Posterior vena cava (tissue), 2 donors: ENCODE results near the gene TMEM150C. TPM values are rescaled to one million over a fixed set of nuclear protein-coding genes. Genes with fewer than 3 reads are reported as not detected.

Source experiments
- DNase-seq: peaks from one replicate; pipeline ENCODE4 v3.0.0-alpha.2; 2020; ENCODE audit warnings: low spot score
- intact Hi-C, 2 donors: fragments of 100-400 bp; cut with DNase I; formaldehyde crosslinking; loops; one replicate each; pipeline versions ENCODE4 v1.14.1 to v1.14.2; 2022 to 2023
- long read RNA-seq, 2 donors: library from polyadenylated mRNA; unstranded; transcript quantifications; one replicate each; pipeline ENCODE4 v2.0.0, GENCODE V29; 2020 to 2021
- total RNA-seq, 2 donors: library from RNA; stranded (reverse); fragmentation: NEBNext Ultra II Directional; extraction: Animal tissue kit (Norgen Biotek cat#: 25700); gene quantifications; one replicate each; pipeline ENCODE4 v1.2.1, GENCODE V29; 2021
- donor health status: DM: yes; HTN: yes; CAD: no.
- donor health status: DM: yes; HTN: yes; CAD: no.

Gene TMEM150C
- 1 to 10 TPM; 6.9 to 9.7 TPM for total RNA-seq
- long read RNA-seq, donor 1, transcript TMEM150C-201 (8 exons, 1,990 nt) = major isoform, 5 of 7 reads
- long read RNA-seq, donor 1, partial matches to known transcripts = 0 of 7 reads
- long read RNA-seq, donor 1, other reads (novel, unspliced or antisense) = 2 of 7 reads
- long read RNA-seq, donor 2, transcript TMEM150C-201 (8 exons, 1,990 nt) = major isoform, 13 of 18 reads
- long read RNA-seq, donor 2, partial matches to known transcripts = 0 of 18 reads
- long read RNA-seq, donor 2, other reads (novel, unspliced or antisense) = 3 of 18 reads

- intact Hi-C loops = loop anchor here in 1 of 2 donors (1.0 kb wide), 1 partner anchor 39 kb away; no protein-coding TSS in a partner anchor
- no peak for DNase-seq
These were observed at the start of gene TMEM150C for GRCh38 chr4:82561786-82562563. TMEM150C (minus strand) TSS chr4:82561988; CDS start chr4:82504657, 57,331 bp downstream.

GRCh38 chr4:82611527-82611926, 49.7 kb upstream of the TMEM150C start:
- no peak for DNase-seq
- intact Hi-C loops = no loop called here

GRCh38 chr4:82610041-82610440, 48.3 kb upstream of the TMEM150C start:
- intact Hi-C loops = no loop called here
- DNase-seq = no peak

- no peak for DNase-seq
- intact Hi-C loops = no loop called here
These were observed 44.8 kb upstream of the TMEM150C start for GRCh38 chr4:82606622-82607021.

GRCh38 chr4:82604522-82604921, 42.7 kb upstream of the TMEM150C start:
- DNase-seq = no peak
- intact Hi-C loops = no loop called here

GRCh38 chr4:82601242-82602015, 39.6 kb upstream of the TMEM150C start:
- DNase-seq = no peak
- intact Hi-C loops = loop anchor here in 1 of 2 donors (1.0 kb wide), 1 partner anchor 40 kb away; the partner anchor contains the start of gene TMEM150C

- intact Hi-C loops = no loop called here
- DNase-seq = no peak
These were observed 37.5 kb upstream of the TMEM150C start for GRCh38 chr4:82599336-82599735.

- intact Hi-C loops = no loop called here
- no peak for DNase-seq
These were observed 32.7 kb upstream of the TMEM150C start for GRCh38 chr4:82594456-82594855.

GRCh38 chr4:82593411-82593810, 31.6 kb upstream of the TMEM150C start:
- intact Hi-C loops = no loop called here

GRCh38 chr4:82592639-82593038, 30.9 kb upstream of the TMEM150C start:
- no peak for DNase-seq
- intact Hi-C loops = no loop called here

More at GRCh38 chr4:82593411-82593810, 31.6 kb upstream of the TMEM150C start:
- DNase-seq = no peak

- intact Hi-C loops = no loop called here
These were observed 29.8 kb upstream of the TMEM150C start for GRCh38 chr4:82591592-82591991.

GRCh38 chr4:82589756-82590155, 28.0 kb upstream of the TMEM150C start:
- DNase-seq = no peak
- intact Hi-C loops = no loop called here

More at GRCh38 chr4:82591592-82591991, 29.8 kb upstream of the TMEM150C start:
- DNase-seq = no peak

GRCh38 chr4:82588771-82589270, 27.0 kb upstream of the TMEM150C start:
- intact Hi-C loops = no loop called here
- DNase-seq = no peak

GRCh38 chr4:82587826-82588540, 26.2 kb upstream of the TMEM150C start:
- intact Hi-C loops = no loop called here
- DNase-seq = no peak

GRCh38 chr4:82585690-82586435, 24.1 kb upstream of the TMEM150C start:
- intact Hi-C loops = no loop called here
- no peak for DNase-seq

GRCh38 chr4:82584931-82585330, 23.1 kb upstream of the TMEM150C start:
- DNase-seq = no peak
- intact Hi-C loops = no loop called here

GRCh38 chr4:82583897-82584587, 22.3 kb upstream of the TMEM150C start:
- DNase-seq = no peak
- intact Hi-C loops = no loop called here

- no peak for DNase-seq
- intact Hi-C loops = no loop called here
These were observed 18.1 kb upstream of the TMEM150C start for GRCh38 chr4:82579932-82580331.
